K562 (cell line): ENCODE data around the gene BCAS3. TPM values are rescaled to one million over a fixed set of nuclear protein-coding genes. Genes with fewer than 3 reads are reported as not detected.

ENCODE experiments used
- ATAC-seq: fragments of 200-7000 bp; cut with Tn5 transposase; 3 replicates; pipeline ENCODE4 v1.9.1; 2020; ENCODE audit warnings: moderate library complexity
- BruUV-seq: library from RNA; stranded (reverse); fragments of 400-500 nt; replicated peaks from 2 replicates; lab custom pipeline; 2021; lab: Mats Ljungman, UMichigan
- CTCF ChIA-PET: fragments of 300-600 bp; formaldehyde crosslinking; extraction: SDS; loops from one replicate; lab custom pipeline; 2021; ENCODE audit warnings: low intra/inter-chr PET ratio; lab: Yijun Ruan, JAX
- POLR2A ChIA-PET: fragments of 300-600, 350-650 bp; sonication (Branson Sonifier 250); formaldehyde crosslinking; extraction: SDS; loops from one replicate; lab custom pipeline; 2021; ENCODE audit warnings: antibody characterized with exemption, inconsistent platforms; lab: Yijun Ruan, JAX
- DNase-seq, 4 experiments: peaks; one replicate each; pipeline versions ENCODE4 v3.0.0 to v3.0.0-alpha.2; 2011 to 2018; ENCODE audit warnings: low spot score in 3 of 4, mixed read lengths in 3 of 4; ENCODE audit errors: extremely low read depth in 1 of 4
- FAIRE-seq: peaks from 2 replicates; lab custom pipeline; 2011; peaks lifted over from hg19 to GRCh38; lab: Jason Lieb, UNC
- H2AFZ ChIP-seq: 2 replicates; pipeline ENCODE4 v1.6.0; 2011; ENCODE audit warnings: low read depth, low read length, control low read depth, inconsistent platforms
- H3K27ac ChIP-seq: fragments of 200-600 bp; 3 replicates; pipeline ENCODE4 v1.8.0; 2011; ENCODE audit warnings: low read depth, mild to moderate bottlenecking, control low read depth, inconsistent platforms, low read length, moderate library complexity, mixed read lengths; ENCODE audit errors: extremely low read depth
- H3K27me3 ChIP-seq, 2 experiments: fragments of 300-600 bp in 1 of 2; 2 replicates in 1 of 2; 3 replicates in 1 of 2; pipeline versions ENCODE4 v1.6.0 to v1.8.0; 2011; ENCODE audit warnings: inconsistent platforms in 2 of 2, low read length in 2 of 2, mild to moderate bottlenecking in 1 of 2, mixed read lengths in 1 of 2, moderate library complexity in 1 of 2; ENCODE audit not compliant: control insufficient read depth in 2 of 2, insufficient read depth in 2 of 2
- H3K36me3 ChIP-seq: fragments of 300-600 bp; 3 replicates; pipeline ENCODE4 v1.8.0; 2011; ENCODE audit warnings: mild to moderate bottlenecking, low read length, inconsistent platforms; ENCODE audit not compliant: control insufficient read depth, insufficient read depth
- H3K4me1 ChIP-seq, 2 experiments: fragments of 200-600 bp in 1 of 2; replicated peaks in 1 of 2; 2 replicates in 1 of 2; 3 replicates in 1 of 2; pipeline versions ENCODE4 v1.5.1 to v1.8.0; 2011; ENCODE audit warnings: inconsistent platforms in 2 of 2, low read length in 2 of 2, mild to moderate bottlenecking in 1 of 2, mixed read lengths in 1 of 2, moderate library complexity in 1 of 2; ENCODE audit not compliant: control insufficient read depth in 2 of 2, insufficient read depth in 2 of 2
- H3K4me2 ChIP-seq: 2 replicates; pipeline ENCODE4 v1.6.1; 2011; ENCODE audit warnings: low read length, control low read depth, inconsistent platforms, mixed read lengths; ENCODE audit not compliant: insufficient read depth
- H3K4me3 ChIP-seq: fragments of 200-600 bp; sonication (generic), shearing (Covaris generic); 2 replicates; pipeline ENCODE4 v1.5.1; 2016; ENCODE audit warnings: control low read depth, inconsistent platforms
- H3K79me2 ChIP-seq: fragments of 200-600 bp; 3 replicates; pipeline ENCODE4 v1.8.0; 2011; ENCODE audit warnings: low read length, inconsistent platforms; ENCODE audit not compliant: control insufficient read depth, insufficient read depth
- H3K9ac ChIP-seq, 2 experiments: 2 replicates each; pipeline versions ENCODE4 v1.6.0 to v1.6.1; 2011; ENCODE audit warnings: low read depth in 2 of 2, low read length in 2 of 2, control low read depth in 1 of 2, inconsistent platforms in 1 of 2, mild to moderate bottlenecking in 1 of 2, mixed read lengths in 1 of 2; ENCODE audit not compliant: insufficient read depth in 1 of 2
- H3K9me1 ChIP-seq: one replicate; pipeline ENCODE4 v1.6.0; 2011; ENCODE audit warnings: inconsistent platforms, mild to moderate bottlenecking, low read length, moderate library complexity; ENCODE audit not compliant: control insufficient read depth, insufficient read depth
- H3K9me3 ChIP-seq: replicated peaks from 2 replicates; pipeline ENCODE4 v1.5.1; 2011; ENCODE audit warnings: low read depth, low read length, inconsistent platforms; ENCODE audit not compliant: control insufficient read depth, insufficient read depth
- H4K20me1 ChIP-seq: replicated peaks from 2 replicates; pipeline ENCODE4 v1.6.1; 2011; ENCODE audit warnings: low read length, inconsistent platforms, mixed read lengths; ENCODE audit not compliant: control insufficient read depth, insufficient read depth
- CC2D1A ChIP-seq: fragments of 450-650 bp; IDR thresholded peaks from 2 replicates; pipeline ENCODE4 v1.6.1; 2017; ENCODE audit warnings: mild to moderate bottlenecking
- DNMT1 ChIP-seq: fragments of 450-650 bp; IDR thresholded peaks from 2 replicates; pipeline ENCODE4 v1.6.1; 2016; ENCODE audit warnings: antibody characterized with exemption, mild to moderate bottlenecking
- FUS ChIP-seq: fragments of 200-400 bp; formaldehyde crosslinking; optimal IDR thresholded peaks from 2 replicates; pipeline ENCODE3; 2017; ENCODE audit warnings: low read depth, low read length
- MAZ ChIP-seq, 2 experiments: fragments of 450-650 bp in 1 of 2; sonication (generic) in 1 of 2; formaldehyde crosslinking; IDR thresholded peaks in 1 of 2; conservative IDR thresholded peaks in 1 of 2; 2 replicates each; pipeline versions ENCODE4 v1.4.0 to v1.5.0; 2020; ENCODE audit warnings: mild to moderate bottlenecking in 1 of 2, missing genetic modification reagents in 1 of 2
- NFE2L1 ChIP-seq: fragments of 450-650 bp; IDR thresholded peaks from 2 replicates; pipeline ENCODE4 v1.6.1; 2016; ENCODE audit warnings: missing genetic modification characterization, low read depth, mild to moderate bottlenecking, missing compliant biosample characterization, moderate library complexity, borderline replicate concordance
- ZNF584 ChIP-seq: fragments of 200-800 bp; sonication (Bioruptor generic); IDR thresholded peaks from 2 replicates; pipeline ENCODE4 v1.6.1; 2016; ENCODE audit warnings: low read depth, mild to moderate bottlenecking, missing genetic modification characterization, missing compliant biosample characterization
- WGBS: fragments of 100-300 bp; shearing (Covaris generic); methylation state at CpG from one replicate; pipeline ENCODE4 v1.1.6; 2016; ENCODE audit warnings: low coverage, mixed read lengths; ENCODE audit not compliant: insufficient coverage; ENCODE audit errors: missing lambda C conversion rate; 5-methylcytosine and 5-hydroxymethylcytosine counted together
- in situ Hi-C: fragments of 300-500 bp; cut with MboI; formaldehyde crosslinking; loops from 4 replicates; pipeline ENCODE4 v1.15.0; 2018; ENCODE audit warnings: inconsistent platforms, mixed read lengths
- intact Hi-C: fragments of 100-400 bp; cut with micrococcal nuclease; formaldehyde crosslinking; loops from 2 replicates; pipeline ENCODE4 v1.14.2; 2022
- polyA plus RNA-seq, 8 experiments: library from polyadenylated mRNA; depleted of rRNA in 4 of 8; stranded (reverse) in 5 of 8; unstranded in 3 of 8; fragments of >200 nt; fragmentation: Nextera tagmentation in 2 of 8; fragmentation: Illumina TruSeq in 1 of 8; extraction: Ambion mirVana in 2 of 8; extraction: Trizol in 1 of 8; gene quantifications; 2 replicates each; pipeline versions ENCODE4 v1.2.1 to v1.2.3, GENCODE V29; 2011 to 2014; ENCODE audit warnings: inconsistent platforms in 1 of 8, missing spikeins in 1 of 8
- total RNA-seq, 7 experiments: library from RNA; depleted of rRNA in 6 of 7; stranded (reverse); fragments of >200 nt in 6 of 7; fragmentation: Illumina TruSeq in 2 of 7; extraction: Trizol in 2 of 7; gene quantifications; 2 replicates each; pipeline versions ENCODE4 v1.2.1 to v1.2.3, GENCODE V29; 2011 to 2021; ENCODE audit warnings: low replicate concordance in 1 of 7
- TF ChIP-seq, protein P1 (sequence below), 2 experiments: fragments of 200-800 bp in 1 of 2; sonication (Bioruptor generic) in 1 of 2; sonication (generic) in 1 of 2; formaldehyde crosslinking in 1 of 2; IDR thresholded peaks in 1 of 2; conservative IDR thresholded peaks in 1 of 2; 2 replicates each; pipeline versions ENCODE4 v1.5.0 to v1.6.1; 2016 to 2020; ENCODE audit warnings: missing compliant biosample characterization in 1 of 2, missing genetic modification characterization in 1 of 2, missing genetic modification reagents in 1 of 2

BCAS3 gene
- total and polyA plus RNA-seq, 9 of the 15 experiments (the other 6 are each of a cell fraction or from before 2014, with no cell fraction given), result 1.9 to 5.5 (median 3.5) TPM

DNA sequence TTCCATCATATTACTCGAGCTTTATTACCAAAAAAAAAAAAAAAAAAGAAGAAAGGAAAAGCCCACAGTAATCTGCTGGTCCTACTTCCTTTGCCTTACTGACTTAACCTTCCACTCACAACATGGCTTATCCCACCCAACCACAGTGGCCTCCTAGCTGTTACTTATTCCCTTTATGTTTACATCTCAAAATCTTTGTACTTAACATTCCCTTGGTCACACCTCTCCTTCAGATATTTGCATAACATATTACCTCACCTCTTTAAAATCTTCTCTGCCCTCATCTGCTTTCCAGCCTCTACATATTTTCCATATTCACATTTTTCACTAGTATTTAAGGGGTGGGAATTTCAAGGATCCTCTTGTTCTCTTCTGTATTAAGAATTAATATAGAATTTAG is 395.0 kb downstream of the BCAS3 start:
- BruUV-seq, result no TSS peak
- H3K4me3 ChIP-seq, result no peak overlapping the region
- no peak for ATAC-seq
- H3K27me3 ChIP-seq, result no peaks in the 10 kb centered on the region; a peak in 1 of 5 replicates
- no peak overlapping the region for H3K4me2 ChIP-seq
- POLR2A ChIA-PET, result no interaction called here
- no peak overlapping the region for H2AFZ ChIP-seq
- CTCF ChIA-PET, result no interaction called here
- intact Hi-C loops (no loop called here), in situ Hi-C loops (no loop called here)
- H3K9me3 ChIP-seq, result no peaks in the 10 kb centered on the region
- H3K4me1 ChIP-seq, result no peaks in the 10 kb centered on the region
- H3K27ac ChIP-seq, result no peak overlapping the region
- no peaks in the 10 kb centered on the region for H3K9me1 ChIP-seq
- no peaks in the 10 kb centered on the region for H3K79me2 ChIP-seq
- 0% methylated on average over 1 of the region's 1 CpG for WGBS
- TF ChIP-seq NFE2L1, result no peak
- TF ChIP-seq MAZ (CRISPR knock-in tag; conservative IDR thresholded peaks at IDR 0.05 in 1 of 2, IDR thresholded peaks at IDR 0.05 in 1 of 2), result no peak
- TF ChIP-seq ZNF584 (CRISPR knock-in tag), result no peak
- no peak for TF ChIP-seq DNMT1
- H3K9ac ChIP-seq, result no peak overlapping the region
- H4K20me1 ChIP-seq, result no peaks in the 10 kb centered on the region
- no peak for FAIRE-seq
- no peak for DNase-seq
- no peaks in the 10 kb centered on the region for H3K36me3 ChIP-seq

DNA sequence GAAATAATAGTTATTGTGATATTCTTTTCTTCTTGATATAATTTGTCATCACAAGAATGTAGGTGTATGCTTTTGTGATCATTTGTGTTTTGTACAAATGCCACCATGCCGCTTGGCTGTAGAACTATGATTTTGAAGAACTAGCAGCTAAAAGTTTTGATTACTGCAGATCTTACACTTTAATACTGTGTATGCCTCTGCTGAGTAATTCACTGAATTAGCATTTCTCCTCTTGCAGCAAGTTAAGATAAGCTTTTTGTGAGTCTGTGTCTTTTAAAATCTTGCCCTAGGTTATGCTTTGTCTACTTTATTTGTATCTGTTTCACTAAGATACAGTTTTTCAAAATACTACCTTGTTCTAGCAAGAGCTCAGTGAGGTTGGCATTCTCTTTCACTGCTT is 395.5 kb downstream of the BCAS3 start:
- Histone ChIP-seq H3K9me3 (no peaks in the 10 kb centered on the region), H3K79me2 (no peaks in the 10 kb centered on the region), H3K36me3 (no peaks in the 10 kb centered on the region), H3K27me3 (no peaks in the 10 kb centered on the region; a peak in 1 of 5 replicates), H3K9me1 (no peaks in the 10 kb centered on the region), H3K4me2 (no peak overlapping the region), H3K4me3 (no peak overlapping the region), H3K4me1 (no peaks in the 10 kb centered on the region), H2AFZ (no peak overlapping the region), H3K27ac (no peak overlapping the region), H3K9ac (no peak overlapping the region), H4K20me1 (no peaks in the 10 kb centered on the region)
- TF ChIP-seq CC2D1A (no peak), FUS (no peak)
- TF ChIP-seq, protein P1, sequence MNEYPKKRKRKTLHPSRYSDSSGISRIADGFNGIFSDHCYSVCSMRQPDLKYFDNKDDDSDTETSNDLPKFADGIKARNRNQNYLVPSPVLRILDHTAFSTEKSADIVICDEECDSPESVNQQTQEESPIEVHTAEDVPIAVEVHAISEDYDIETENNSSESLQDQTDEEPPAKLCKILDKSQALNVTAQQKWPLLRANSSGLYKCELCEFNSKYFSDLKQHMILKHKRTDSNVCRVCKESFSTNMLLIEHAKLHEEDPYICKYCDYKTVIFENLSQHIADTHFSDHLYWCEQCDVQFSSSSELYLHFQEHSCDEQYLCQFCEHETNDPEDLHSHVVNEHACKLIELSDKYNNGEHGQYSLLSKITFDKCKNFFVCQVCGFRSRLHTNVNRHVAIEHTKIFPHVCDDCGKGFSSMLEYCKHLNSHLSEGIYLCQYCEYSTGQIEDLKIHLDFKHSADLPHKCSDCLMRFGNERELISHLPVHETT (CRISPR knock-in tag; conservative IDR thresholded peaks at IDR 0.05 in 1 of 2, IDR thresholded peaks at IDR 0.05 in 1 of 2), result no peak
- 0% methylated on average over 1 of the region's 1 CpG for WGBS
- DNase-seq (no peak), FAIRE-seq (no peak), ATAC-seq (no peak)
- in situ Hi-C loops, result no loop called here
- POLR2A ChIA-PET, result interaction anchor here (1.2 kb wide), 1 partner anchor 12 kb away, joined by 4 read pairs; no protein-coding TSS in a partner anchor
- intact Hi-C loops, result no loop called here
- CTCF ChIA-PET, result no interaction called here
- BruUV-seq, result no TSS peak
